GM19467 (cell line): Measurements from ENCODE around the gene SREBF1.

Source experiments
- ATAC-seq: cut with Tn5 transposase; IDR thresholded peaks from one replicate; pipeline ENCODE4 v1.9.1; 2021; ENCODE audit warnings: mild to moderate bottlenecking, moderate library complexity; ENCODE audit not compliant: unreplicated experiment

Gene SREBF1

DNA sequence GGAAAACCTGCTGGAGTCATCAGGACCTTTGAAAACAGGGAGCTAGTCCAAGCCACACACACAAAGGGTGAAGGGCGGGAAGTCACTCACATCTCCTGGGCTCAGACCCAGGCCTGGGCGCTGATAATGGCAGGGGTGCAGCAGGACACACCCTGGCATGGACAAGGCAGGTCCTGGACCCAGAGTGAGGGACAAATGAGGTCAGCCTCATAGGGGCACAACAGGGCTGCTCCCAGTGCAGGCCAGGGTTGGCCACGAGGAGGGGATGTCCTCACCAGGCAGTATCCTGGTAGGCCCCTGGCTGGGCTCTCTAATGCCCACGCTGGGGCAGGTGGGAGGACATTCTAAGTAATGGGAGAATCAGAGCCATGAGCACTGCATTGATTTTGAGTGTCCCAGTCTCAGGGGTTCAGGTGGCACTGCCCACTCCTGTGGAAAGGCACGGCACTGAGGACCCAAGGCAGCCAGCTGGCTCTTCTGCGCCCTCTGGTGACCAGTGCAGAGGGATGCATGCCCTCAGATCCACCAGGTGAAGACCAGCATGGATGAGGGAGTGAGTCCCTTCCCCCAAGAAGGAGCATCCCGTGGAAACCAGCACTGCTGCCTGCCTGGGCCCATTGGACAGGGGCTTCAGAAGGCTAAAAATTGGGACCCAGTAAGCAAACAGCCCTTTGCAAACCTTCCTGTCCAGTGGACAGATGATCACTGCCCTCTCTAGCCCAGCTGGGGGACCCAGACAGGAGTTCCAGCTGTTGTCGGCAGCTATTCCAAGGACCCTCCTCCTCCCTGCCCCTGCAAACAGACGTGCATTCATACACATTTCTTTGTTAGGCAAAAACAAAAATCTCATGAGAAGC lies 23.4 kb upstream of the SREBF1 start:
- ATAC-seq = no peak

- ATAC-seq = no peak
Observed at GRCh38 chr17:17857496-17857895, 20.7 kb upstream of the SREBF1 start.

DNA sequence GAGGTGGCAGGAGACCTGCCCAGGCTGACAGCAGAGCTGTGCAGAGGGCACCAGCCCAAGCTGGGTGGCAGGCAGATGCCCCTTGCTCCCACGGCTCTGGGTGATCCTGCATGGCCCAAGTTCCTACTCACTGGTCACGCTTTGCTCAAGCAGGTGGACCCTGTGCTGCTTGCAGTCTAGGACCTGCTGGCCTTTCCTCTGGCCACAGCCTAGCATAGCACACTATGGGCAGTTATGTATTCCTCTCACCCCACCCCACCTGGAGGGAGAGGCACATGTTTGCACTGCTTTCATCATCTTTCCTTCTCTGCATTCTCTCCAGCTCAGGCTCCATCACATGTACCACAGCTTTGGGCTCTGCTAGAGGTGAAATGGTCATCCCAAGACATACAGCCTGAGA lies 19.6 kb upstream of the SREBF1 start:
- ATAC-seq = no peak

- ATAC-seq = no peak
Observed at GRCh38 chr17:17855976-17856375, 19.2 kb upstream of the SREBF1 start.

DNA sequence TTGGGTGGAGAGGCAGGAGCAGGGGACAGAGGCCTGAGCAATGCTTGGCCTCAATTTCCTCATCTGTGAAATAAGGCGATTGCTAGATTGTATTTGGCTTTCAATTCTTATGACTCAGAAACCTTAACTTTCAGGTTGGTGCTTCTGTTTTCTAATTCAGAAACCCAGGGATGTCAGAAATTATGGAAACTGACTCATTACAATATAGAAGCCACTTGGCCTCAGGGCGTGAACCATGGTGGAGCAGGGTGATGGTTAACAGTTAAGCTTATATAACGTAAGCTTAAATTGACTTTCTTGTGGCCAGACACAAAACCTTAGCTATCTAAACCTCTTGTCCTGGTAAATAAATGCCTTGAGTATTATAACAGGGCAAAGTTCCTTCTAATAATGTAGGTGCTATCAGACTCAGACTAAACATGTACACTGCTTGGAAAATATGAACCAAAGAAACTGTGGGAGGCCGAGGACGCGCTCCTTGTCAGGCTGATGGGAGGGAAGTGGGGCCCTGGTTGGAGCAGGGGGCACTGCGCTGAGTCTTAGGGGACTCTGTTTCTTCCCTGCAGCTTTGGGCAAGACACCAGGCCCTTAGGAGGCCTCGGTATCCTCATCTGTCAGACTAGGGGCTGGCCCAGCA lies 17.1 kb upstream of the SREBF1 start:
- ATAC-seq = no peak

GRCh38 chr17:17852930-17853329 lies 16.1 kb upstream of the SREBF1 start:
- ATAC-seq = no peak

GRCh38 chr17:17851103-17852002 lies 14.6 kb upstream of the SREBF1 start:
- no peak for ATAC-seq

DNA sequence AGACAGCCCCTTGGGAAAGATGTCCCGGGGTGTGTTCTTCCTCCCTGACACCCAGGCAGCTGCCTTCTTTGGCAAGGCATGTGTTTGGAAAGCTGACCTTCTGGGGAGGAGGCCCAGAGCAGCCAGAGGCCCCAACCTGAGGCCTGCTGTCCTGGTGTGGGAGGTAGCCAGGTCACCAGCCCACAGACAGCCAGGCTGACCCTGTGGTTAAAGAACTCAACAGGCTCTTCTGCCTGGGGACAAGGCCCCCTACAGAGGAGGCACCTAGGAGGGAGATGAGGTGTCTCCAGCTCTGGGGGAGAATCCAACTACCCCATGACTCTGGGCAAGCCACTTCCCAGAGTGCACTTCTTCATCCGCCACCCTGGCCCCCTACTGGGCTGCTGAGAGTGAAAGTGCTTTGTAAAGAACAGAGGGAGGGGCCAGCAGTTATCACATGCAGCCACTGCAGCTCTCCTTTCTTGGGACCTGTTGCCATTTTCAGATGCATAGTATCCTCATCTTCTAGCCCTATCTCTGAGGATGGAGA lies 13.1 kb upstream of the SREBF1 start:
- ATAC-seq = no peak

- no peak for ATAC-seq
Observed at GRCh38 chr17:17849147-17849820, 12.5 kb upstream of the SREBF1 start.

GRCh38 chr17:17848311-17849082 lies 11.7 kb upstream of the SREBF1 start:
- no peak for ATAC-seq

DNA sequence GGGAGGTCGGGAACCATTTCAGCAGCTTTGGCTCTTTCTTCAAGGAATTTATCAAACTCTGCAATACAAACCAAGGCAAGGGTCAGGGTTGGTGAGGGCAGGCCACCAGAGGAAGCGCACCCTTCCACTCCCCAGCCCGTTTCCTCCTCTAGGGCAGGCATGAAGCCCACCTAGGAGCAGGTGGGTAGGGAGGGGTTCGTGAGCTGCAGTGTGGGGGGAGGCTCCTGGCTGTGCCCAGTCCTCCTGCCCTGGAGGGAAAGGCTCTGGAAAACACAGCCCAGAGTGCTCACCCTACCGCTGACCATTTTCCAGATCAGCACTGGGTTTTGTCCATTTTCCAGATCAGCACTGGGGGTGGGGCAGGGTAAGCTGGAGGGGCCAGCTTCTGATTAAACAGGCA lies 10.9 kb upstream of the SREBF1 start:
- ATAC-seq = no peak

GRCh38 chr17:17847118-17847689 lies 10.4 kb upstream of the SREBF1 start:
- no peak for ATAC-seq

DNA sequence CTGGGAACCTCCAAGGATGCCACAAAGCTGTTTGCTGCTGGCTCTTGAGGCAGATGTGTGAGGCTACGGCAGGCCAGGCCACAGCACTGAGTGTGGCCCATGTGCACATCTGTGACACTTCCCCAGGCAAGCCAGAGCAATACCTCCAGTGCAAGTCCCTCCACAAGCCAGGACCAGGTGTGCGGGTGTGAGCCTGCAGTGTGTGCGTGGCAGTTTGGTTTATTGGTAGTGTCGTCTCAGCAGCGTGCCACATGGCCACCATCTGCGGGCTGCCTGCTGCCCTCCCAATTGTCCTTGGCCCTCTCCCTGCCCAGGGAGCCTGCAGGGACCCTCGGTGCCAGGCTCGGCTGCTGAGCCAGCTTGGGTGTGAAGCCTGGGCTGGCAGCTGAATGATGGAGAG lies 9.9 kb upstream of the SREBF1 start:
- no peak for ATAC-seq

- no peak for ATAC-seq
Observed at GRCh38 chr17:17846003-17846402, 9.2 kb upstream of the SREBF1 start.

DNA sequence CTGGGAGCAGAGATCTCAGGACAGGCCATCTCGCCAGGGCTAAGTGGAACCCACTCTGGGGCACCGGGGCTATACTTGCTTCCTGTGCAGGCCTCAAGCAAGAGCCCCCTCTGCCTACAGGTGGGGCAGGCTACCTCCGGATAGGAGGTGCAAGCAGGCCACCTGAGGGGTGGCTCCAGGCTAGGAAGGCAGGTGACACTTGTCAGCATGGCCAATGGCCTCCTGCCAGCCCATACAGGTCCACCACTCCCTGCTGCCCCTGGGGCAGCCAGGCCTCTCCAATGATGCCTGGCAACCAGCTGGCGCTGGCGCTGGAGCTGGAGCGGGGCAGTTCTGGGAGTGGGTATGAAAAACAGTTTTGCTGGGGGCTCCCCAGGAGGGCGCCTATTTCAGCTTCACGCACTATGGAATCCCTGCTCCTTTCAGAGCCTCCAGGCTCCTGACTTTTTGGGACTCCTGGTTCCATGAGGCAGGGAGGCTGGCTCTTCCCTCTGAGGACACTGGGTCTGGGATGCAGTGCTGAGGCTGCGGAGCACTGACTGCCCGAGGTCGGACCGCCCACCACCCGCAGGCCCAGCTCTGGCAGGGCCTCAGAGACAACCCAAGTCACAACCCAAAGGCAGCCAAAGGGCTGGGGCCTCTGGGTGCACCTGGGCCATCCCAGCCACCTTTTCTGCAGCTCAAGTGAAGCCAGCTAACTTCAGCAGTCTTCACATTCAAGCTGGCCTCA lies 8.4 kb upstream of the SREBF1 start:
- ATAC-seq = no peak

DNA sequence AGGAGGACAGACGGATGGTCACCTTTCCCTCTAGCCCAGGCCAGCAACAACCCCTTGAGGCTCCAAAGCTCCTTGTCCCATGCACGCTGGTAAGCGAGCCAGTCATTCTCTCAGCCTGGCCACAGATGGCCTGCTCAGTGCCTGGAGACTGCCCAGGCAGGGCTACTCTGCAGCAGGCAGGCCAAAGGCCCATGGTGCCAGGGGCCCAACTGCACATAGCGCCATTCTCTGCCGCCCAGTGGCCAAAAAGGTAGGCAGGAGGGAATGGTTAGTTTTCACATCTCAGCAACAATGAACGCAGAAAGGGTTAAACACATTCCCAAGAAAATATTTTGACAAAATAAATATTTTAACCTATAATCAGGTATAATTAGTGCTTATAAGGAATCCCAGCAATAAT lies 7.7 kb upstream of the SREBF1 start:
- ATAC-seq = no peak

DNA sequence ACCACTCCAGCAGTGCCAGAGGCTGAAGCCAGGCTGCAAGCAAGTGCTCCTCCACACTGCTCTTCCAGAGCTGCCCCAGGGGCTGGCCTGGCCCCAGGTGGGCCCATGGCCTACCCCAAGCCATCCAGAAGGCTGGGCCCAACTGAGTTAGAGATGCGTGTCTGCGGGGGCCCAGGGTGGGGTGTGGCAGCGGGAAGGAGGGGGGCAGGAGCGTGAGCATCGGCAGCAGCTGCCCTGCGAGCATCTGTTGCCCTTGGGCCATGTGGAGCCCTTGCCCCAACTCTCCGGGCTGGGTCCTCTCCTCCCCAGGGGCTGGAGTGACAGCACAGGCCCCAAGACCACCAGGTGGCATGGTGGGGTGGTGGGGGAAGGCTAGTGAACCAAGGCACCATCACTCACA lies 7.3 kb upstream of the SREBF1 start:
- ATAC-seq = no peak

- no peak for ATAC-seq
Observed at GRCh38 chr17:17843096-17843495, 6.3 kb upstream of the SREBF1 start.
